ENCODE measurements around the gene NTRK3. TPM values are rescaled to one million over a fixed set of nuclear protein-coding genes. Genes with fewer than 3 reads are reported as not detected.

Gene NTRK3
- total RNA-seq, 1 donor from 2014 or later = not detected

DNA sequence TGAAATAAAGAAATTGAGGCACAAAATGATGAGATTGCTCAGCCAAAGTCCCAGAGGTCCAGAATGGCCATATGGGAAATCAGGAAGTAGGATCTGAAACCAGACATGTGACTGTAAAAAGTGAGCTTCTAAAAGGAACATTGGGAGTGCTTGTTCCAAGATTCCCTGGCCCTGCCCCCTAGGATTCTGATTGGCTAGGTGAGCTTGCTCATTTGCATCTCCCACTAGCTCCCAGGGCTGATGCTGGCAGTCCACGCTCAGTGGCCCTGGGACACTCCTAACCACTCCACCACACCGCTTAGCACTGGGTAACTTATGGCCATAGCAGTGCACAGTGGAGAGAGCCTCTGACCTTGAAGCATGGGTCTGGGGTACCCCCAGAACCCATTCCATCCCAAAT, 326.7 kb downstream of the NTRK3 start:
- no peak for DNase-seq
- TF ChIP-seq, protein P1, sequence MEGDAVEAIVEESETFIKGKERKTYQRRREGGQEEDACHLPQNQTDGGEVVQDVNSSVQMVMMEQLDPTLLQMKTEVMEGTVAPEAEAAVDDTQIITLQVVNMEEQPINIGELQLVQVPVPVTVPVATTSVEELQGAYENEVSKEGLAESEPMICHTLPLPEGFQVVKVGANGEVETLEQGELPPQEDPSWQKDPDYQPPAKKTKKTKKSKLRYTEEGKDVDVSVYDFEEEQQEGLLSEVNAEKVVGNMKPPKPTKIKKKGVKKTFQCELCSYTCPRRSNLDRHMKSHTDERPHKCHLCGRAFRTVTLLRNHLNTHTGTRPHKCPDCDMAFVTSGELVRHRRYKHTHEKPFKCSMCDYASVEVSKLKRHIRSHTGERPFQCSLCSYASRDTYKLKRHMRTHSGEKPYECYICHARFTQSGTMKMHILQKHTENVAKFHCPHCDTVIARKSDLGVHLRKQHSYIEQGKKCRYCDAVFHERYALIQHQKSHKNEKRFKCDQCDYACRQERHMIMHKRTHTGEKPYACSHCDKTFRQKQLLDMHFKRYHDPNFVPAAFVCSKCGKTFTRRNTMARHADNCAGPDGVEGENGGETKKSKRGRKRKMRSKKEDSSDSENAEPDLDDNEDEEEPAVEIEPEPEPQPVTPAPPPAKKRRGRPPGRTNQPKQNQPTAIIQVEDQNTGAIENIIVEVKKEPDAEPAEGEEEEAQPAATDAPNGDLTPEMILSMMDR (IDR thresholded peaks at IDR 0.05) = no peak
- ChIA-PET CTCF (no interaction called here), POLR2A (no interaction called here)
- ATAC-seq (ENCODE audit: low read depth) = no peak
- Mint-ChIP-seq H3K27ac (no peak overlapping the region), H3K9me3 (no peaks in the 10 kb centered on the region), H3K27me3 (no peaks in the 10 kb centered on the region), H3K4me1 (no peaks in the 10 kb centered on the region), H3K4me3 (no peak overlapping the region), H3K36me3 (ENCODE audit: low read depth) (no peaks in the 10 kb centered on the region)
- intact Hi-C loops (cut with micrococcal nuclease) = no loop called here

DNA sequence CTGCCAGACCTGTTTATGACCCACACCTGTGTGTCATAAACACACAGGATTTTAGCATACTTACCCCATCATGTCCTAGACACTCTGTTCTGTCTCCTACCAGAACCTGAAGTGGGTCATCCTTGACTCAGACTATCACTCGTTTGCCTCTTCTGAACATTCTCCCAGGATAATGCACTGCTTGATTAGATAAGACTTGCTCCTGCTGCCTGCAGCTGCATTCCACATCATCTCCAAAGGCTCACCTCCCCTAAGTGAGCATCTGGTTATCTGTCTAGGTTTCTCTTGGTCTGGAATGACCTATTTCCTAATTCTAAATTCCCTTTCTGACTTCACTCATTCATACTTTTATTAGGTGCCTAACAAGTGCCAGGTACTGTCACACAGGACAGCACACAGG, 332.1 kb downstream of the NTRK3 start:
- DNase-seq = no peak
- no peaks in the 10 kb centered on the region for H3K36me3 Mint-ChIP-seq (ENCODE audit: low read depth)
- TF ChIP-seq, protein P1 (IDR thresholded peaks at IDR 0.05) = no peak
- H3K4me1 Mint-ChIP-seq = no peaks in the 10 kb centered on the region
- ATAC-seq (ENCODE audit: low read depth) = no peak
- no peaks in the 10 kb centered on the region for H3K27me3 Mint-ChIP-seq
- intact Hi-C loops (cut with micrococcal nuclease) = no loop called here
- H3K4me3 Mint-ChIP-seq = no peak overlapping the region
- CTCF ChIA-PET = no interaction called here
- H3K27ac Mint-ChIP-seq = no peak overlapping the region
- H3K9me3 Mint-ChIP-seq = no peaks in the 10 kb centered on the region
- POLR2A ChIA-PET = no interaction called here

DNA sequence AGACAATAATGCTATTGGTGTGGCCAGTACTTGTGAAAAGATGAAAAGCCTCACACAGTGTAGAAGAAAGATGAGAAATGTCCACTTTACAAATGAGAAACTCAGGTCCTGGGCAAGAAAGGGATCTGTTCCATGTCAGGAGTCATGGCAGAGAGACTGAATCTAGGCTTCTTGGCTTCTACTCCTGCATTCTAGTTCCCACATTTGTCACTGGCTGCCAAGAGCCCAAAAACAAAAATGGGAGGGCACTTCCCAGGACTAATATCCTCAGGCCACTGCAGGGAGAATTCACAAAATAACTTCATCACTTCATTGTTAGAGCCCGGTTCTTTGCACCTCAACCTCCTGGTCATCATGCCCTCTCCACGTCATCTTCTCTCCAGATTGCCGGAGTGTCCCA, 337.5 kb downstream of the NTRK3 start:
- ATAC-seq (ENCODE audit: low read depth) = no peak
- Mint-ChIP-seq H3K27ac (no peak overlapping the region), H3K4me1 (no peaks in the 10 kb centered on the region), H3K27me3 (no peaks in the 10 kb centered on the region), H3K9me3 (no peaks in the 10 kb centered on the region), H3K36me3 (ENCODE audit: low read depth) (no peaks in the 10 kb centered on the region), H3K4me3 (no peak overlapping the region)
- ChIA-PET CTCF (no interaction called here), POLR2A (no interaction called here)
- intact Hi-C loops (cut with micrococcal nuclease) = no loop called here
- TF ChIP-seq, protein P1 (IDR thresholded peaks at IDR 0.05) = no peak
- DNase-seq = no peak

- POLR2A ChIA-PET = no interaction called here
- intact Hi-C loops (cut with micrococcal nuclease) = no loop called here
- DNase-seq = no peak
- H3K4me1 Mint-ChIP-seq = no peaks in the 10 kb centered on the region
- CTCF ChIA-PET = no interaction called here
- no peaks in the 10 kb centered on the region for H3K36me3 Mint-ChIP-seq (ENCODE audit: low read depth)
- no peak overlapping the region for H3K4me3 Mint-ChIP-seq
- no peaks in the 10 kb centered on the region for H3K9me3 Mint-ChIP-seq
- no peaks in the 10 kb centered on the region for H3K27me3 Mint-ChIP-seq
- no peak overlapping the region for H3K27ac Mint-ChIP-seq
- TF ChIP-seq, protein P1 (IDR thresholded peaks at IDR 0.05) = no peak
- ATAC-seq (ENCODE audit: low read depth) = no peak
Observed at GRCh38 chr15:87917480-87917879, 339.1 kb downstream of the NTRK3 start.

DNA sequence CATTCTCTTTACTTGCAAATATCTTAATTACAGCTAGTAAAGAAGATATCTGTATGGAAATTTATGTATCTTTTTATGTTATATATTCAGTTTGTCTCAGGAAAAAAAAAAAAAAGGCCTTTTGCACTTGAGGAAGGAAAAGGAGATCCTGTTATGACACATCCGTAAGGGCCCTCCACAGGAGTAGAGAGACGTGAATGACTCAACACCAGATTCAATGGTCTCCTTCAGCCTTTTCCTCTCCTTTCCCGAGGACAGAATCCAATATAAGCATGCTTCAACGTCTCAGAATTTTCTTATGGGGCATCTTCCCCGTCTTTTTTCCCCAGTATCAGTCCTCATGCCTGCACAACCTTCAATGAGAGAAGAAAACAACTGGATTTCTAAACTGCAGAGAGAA, 340.3 kb downstream of the NTRK3 start:
- no peak overlapping the region for H3K4me3 Mint-ChIP-seq
- CTCF ChIA-PET = no interaction called here

More for the DNA sequence above, 340.3 kb downstream of the NTRK3 start:
- Mint-ChIP-seq H3K9me3 (no peaks in the 10 kb centered on the region), H3K27me3 (no peaks in the 10 kb centered on the region), H3K4me1 (no peaks in the 10 kb centered on the region), H3K36me3 (ENCODE audit: low read depth) (no peaks in the 10 kb centered on the region), H3K27ac (no peak overlapping the region)
- ATAC-seq (ENCODE audit: low read depth) (no peak), DNase-seq (no peak)
- POLR2A ChIA-PET = no interaction called here
- TF ChIP-seq, protein P1 (IDR thresholded peaks at IDR 0.05) = no peak
- intact Hi-C loops (cut with micrococcal nuclease) = no loop called here

Data from activated B cell treated with CpG ODN at 0.5 μM for 24 hours (primary cell).